Fibroblast of gingiva (primary cell): ENCODE results near the gene KIF13A.
"Not testable (repeated sequence)": the region's sequence is repeated elsewhere in the genome, so short reads cannot be mapped to it uniquely, and the experiment has no call there.

Source experiments
- DNase-seq: peaks from one replicate; pipeline ENCODE4 v3.0.0-alpha.2; 2011; ENCODE audit warnings: low read depth

The KIF13A gene

DNA sequence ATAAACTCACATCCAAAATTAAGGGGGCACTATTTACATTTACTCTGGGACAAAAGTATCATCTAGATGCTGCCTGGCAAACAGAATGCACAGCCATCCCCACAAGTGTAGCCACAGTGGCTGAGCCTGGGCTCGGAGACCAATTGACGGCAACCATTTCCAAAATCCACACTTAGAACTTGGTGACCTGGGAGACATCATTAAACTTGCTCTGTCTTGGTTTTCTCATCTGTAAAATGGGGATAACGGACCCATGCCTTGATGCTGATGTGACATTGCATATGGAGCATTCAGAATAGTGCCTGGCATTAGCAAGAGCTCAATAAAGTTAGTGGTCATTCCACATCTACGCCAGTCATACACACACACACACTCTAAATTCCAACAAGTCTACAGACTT is 140.7 kb downstream of the KIF13A start:
- no peak for DNase-seq

- DNase-seq: no peak
Observed at GRCh38 chr6:17845598-17845997, 141.8 kb downstream of the KIF13A start.

DNA sequence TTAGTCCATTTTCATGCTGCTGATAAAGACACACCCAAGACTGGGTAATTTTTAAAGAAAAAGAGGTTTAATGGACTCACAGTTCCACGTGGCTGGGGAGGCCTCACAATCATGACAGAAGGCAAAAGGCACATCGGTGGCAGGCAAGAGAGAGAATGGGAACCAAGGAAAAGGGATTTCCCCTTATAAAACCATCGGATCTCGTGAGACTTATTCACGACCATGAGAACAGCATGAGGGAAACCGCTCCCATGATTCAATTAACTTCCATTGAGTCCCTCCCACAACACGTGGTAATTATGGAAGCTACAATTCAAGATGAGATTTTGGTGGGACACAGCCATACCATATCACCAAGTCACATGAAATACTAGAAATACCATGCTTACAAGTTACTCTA is 142.5 kb downstream of the KIF13A start:
- DNase-seq: not testable (repeated sequence)

DNA sequence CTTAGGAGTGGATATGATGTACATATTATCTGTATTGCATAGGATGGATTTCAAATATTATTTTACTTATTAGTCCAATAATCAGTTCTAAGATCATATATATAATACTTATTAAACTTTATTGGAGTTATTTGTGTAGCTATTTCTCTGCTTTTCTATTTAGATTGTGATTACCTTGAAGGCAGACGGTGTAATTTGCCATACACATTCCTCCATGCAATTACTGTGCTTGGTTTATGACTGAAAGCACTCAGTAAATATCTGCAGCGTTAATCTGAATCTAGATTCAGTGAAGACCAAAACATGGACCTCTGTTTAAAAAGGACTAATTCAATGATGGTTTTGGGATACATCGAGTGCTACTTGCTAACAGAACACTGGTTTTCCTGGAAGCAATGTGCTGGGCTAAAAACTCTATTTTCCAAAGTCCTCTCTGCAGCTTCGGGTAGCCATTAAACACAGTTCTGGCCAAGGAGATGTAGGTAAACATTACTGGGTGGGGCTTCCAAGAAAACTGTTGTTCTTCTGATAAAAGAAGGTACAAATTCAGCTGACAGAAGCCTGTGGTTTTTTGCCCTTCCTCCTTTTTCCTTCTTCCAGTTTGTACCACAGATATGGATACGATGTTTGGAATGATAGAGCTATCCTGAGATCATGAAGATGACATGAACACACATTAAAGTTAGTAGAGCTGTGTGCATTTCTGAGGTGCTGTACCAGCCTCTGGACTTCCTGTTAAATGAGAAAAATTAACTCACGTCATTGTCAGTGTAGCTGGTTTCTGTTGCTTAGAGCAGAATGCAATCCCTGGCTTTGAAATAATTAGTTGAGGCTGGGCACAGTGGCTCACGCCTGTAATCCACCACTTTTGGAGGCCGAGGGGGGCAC is 144.3 kb downstream of the KIF13A start:
- no peak for DNase-seq

DNA sequence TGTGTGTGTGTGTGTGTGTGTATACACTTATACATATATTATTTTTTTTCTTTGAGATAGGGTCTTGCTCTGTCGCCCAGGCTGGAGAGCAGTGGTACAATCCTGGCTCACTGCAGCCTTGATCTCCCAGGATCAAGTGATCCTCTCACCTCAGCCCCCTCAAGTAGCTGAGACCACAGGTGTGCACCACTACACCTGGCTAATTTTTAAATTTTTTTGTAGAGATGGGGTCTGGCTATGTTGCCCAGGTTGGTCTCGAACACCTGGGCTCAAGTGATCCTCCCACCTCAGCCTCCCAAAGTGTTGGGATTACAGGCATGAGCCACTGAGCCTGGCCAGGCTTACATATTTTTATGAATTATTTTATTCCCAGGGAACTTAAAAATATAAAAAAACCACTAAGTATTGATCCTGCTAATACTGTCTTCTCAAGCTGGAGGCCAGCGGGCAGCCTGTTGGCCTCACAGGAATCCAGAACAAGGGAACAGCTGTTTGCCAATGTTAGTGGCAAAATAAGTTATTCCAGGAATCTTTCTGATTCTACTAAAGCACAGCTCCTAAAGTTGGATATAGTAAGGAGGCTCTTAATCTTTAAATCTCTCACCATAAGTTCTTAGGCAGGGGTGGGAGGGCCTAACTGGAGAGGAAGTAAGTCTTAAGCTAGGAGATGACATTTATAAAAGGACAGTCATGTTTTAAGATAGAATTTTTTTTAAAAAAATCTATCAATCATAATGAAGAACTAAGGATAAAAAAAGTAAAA is 145.2 kb downstream of the KIF13A start:
- DNase-seq: no peak

GRCh38 chr6:17839513-17840223 is 147.8 kb downstream of the KIF13A start:
- DNase-seq: no peak

DNA sequence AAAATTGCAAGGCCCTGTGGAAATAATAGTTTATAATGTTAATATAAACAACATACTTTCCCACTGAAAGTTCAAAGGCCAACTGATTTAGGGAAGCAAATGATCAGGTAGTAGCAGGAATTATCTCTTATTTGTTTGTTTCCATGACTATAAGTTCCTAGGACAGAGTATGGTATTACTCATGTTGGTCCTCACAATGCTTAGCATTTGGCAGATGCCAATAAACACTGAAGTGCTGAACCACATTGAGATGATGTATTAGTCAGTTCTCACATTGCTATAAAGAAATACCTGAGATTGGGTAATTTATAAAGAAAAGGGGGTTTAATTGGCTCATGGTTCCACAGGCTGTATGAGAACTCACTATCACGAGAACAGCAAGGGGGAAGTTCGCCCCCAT is 151.1 kb downstream of the KIF13A start:
- DNase-seq: no peak

DNA sequence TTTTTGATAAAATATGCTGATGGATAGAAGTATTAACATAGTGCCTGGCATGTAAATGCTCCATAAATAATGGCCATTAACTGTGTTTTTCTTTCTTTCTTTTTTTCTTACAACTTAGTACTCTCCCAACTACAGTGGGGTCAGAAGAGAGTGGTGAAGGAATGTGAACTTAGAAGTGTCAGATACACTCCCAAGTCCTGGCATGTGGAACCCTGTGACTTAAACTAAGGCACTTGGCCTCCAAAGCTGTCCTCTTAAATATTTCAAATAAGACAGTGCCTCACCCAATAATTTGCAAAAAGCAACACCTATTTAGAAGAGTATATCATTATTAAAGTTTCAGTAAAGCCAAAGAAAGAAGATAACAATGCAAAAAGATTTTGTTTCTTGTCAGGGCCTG is 151.7 kb downstream of the KIF13A start:
- DNase-seq: no peak

DNA sequence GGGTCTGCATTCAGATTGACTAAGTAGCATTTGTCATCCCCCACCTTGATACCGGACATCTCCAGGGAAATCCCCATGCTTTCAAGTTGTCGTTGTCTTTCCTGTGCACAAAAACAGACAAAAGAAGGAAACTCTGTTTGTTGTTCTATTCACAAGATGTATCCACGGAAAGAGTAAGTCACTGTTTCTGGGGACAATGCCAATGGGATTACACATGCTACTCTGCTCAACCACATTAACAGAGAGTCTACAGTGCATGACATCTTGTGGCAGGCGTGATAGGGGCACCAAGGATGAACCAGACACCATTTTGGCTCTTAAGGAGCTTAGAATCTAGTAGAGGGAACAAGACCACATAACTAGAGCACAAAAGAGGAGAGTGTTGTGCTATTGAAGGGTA is 156.3 kb downstream of the KIF13A start:
- DNase-seq: peak; percentile 96

- DNase-seq: no peak
Observed at GRCh38 chr6:17829905-17830304, 157.5 kb downstream of the KIF13A start.

- no peak for DNase-seq
Observed at GRCh38 chr6:17828149-17828548, 159.3 kb downstream of the KIF13A start.

DNA sequence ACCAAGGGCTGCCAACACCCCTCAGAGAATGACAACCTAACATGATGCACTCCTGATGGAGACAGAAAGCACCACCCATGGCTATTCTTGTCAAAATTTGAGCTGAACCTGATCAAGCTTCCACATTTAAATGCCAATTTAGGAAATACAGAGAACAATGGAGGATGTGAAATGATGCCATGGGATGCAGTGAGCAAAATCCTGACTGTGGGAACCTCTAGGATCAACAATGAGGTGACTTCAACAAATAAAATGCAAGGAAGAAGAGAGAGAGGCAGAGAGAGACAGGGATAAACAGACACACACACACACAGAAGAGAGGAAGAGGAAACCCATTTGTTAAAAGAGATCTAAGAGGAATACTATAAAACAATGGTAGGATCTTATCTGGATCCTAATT is 161.1 kb downstream of the KIF13A start:
- DNase-seq: no peak

DNA sequence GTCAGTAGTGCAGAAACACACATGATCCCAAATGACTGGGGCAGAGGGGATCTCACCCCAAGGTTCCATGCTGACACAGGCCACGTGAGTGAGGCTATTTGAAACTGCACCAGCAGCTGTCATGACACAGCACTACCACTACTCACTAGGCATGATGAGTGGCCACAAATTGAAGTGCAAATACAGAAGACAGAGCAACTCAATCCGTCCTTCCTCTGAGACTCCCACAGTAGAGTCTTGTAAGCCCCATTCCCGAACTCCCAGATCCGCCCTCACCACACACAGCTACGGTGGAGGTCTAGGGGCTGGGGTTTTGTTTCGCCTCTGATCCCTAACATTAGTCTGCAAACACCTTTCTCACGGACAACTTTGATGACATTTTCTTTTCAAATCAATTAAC is 167.4 kb downstream of the KIF13A start:
- no peak for DNase-seq

DNA sequence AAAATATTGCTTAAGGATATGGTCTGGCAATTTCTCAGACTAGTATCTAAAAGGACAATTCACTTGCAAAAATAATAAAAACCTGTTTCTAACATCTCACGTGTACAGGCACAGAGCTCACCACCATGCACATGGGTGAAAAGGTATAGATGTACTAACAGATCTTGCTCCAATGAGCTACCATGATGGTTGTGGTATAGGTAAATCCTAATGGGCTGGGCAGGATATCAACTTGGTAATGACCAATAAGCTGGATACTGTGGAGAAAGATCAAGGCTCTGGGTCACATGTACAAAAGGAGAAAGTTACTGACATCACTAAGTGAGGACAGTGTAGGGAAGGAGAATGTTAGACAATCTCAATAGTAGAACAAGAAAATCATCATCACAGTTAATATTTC is 169.7 kb downstream of the KIF13A start:
- no peak for DNase-seq

DNA sequence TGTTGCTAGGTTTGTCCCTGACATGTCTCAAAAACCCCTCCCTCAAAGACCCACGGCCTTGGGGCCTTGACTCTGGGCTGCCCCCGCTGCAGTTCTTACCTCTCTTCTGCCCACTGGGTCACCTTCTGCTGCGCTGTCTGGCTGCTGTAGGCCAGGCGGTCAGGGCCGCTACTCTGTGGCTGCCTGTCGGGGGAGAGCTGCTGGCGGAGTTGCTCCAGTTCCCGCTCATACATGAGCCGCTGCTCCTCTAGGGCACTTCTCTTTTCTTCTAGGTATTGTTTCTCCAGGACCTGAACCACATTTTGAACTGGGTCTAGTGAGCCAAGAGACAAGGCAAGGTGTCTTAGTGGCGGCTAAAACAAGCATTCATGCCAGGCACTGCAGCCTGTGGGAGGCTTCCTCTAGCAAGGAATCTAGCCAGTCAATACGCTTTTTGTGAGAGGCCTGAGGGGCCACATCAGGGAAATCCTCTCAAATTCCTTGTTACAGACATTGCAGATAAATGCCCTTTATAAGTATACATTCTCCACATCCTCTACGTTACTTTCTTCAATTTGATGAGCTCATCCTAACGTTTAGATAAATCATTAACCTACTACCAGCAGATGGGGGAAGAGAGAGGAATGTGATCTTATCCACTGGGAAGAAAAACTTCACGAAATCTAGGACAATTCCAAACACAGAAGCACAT is 170.4 kb downstream of the KIF13A start:
- DNase-seq: no peak

DNA sequence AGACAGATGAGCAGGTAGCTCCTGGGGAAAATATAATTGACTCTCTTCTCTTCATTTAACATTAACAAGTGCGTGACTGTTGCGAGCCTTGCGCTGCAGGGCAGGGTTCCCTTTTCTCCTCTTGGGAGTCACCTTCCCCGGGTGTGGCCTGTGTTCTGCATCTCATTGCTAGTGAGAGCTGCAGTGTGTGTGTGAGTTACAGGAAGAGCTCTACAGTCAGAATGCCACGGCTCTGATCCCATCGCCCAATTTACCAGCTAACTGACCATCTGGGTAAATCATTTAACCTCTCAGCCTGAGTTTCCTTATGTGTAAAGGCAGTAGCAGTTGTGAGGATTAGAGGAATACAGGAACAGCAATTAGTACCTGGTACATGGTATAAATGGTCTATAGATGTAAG is 173.9 kb downstream of the KIF13A start:
- no peak for DNase-seq

DNA sequence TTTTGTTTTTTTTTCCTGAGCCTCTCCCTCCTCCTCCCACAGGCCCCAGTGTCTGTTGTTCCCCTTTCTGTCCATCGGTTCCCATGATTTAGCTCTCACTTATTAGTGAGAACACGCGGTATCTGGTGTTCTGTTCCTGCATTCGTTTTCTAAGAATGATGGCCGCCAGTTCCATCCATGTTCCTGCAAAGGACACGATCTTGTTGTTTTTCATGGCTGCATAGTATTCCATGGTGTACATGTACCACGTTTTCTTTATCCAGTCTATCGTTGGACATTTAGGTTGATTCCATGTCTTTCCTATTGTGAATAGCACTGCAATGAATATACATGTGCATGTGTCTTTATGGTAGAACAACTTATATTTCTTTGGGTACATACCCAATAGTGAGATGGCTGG is 175.1 kb downstream of the KIF13A start:
- no peak for DNase-seq

DNA sequence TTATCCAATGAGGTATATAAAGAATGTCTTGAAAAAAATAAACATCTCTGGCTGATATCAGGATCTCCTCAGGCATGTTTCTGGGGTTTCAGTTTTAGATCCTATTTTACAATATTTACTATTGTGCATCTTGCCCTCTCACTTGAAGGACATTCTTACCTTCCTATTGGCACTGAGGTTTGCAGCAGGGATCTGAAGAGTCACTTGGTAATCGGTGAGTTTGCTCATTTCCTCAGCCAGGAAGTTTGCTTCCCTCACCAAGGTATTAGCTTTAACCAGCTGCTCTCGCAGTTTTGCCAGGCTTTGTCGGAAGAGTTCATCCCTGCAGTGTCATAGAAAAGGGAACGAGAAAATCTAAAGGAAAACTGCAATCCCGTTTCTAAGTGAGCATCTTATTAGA is 178.8 kb downstream of the KIF13A start:
- no peak for DNase-seq

GRCh38 chr6:17807431-17807830 is 180.0 kb downstream of the KIF13A start:
- not testable (repeated sequence) for DNase-seq

DNA sequence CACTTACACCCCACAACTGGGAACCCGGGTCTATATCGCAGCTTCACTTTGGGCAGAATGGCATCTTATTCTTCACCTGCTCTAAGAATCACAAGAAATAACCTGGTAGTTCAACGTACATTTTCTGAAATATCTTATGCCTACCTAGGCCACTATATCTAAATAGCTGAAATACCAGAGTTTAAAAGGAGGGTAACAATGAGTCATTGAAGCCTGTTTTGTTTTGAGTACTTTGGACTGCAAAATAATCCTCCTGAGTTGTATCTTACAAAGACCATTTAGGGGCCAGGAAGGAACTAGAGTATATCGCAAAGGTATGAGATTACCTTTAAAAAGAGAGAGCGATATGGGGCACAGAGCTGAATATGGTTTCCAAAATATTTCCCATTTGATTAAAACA is 184.0 kb downstream of the KIF13A start:
- DNase-seq: no peak

DNA sequence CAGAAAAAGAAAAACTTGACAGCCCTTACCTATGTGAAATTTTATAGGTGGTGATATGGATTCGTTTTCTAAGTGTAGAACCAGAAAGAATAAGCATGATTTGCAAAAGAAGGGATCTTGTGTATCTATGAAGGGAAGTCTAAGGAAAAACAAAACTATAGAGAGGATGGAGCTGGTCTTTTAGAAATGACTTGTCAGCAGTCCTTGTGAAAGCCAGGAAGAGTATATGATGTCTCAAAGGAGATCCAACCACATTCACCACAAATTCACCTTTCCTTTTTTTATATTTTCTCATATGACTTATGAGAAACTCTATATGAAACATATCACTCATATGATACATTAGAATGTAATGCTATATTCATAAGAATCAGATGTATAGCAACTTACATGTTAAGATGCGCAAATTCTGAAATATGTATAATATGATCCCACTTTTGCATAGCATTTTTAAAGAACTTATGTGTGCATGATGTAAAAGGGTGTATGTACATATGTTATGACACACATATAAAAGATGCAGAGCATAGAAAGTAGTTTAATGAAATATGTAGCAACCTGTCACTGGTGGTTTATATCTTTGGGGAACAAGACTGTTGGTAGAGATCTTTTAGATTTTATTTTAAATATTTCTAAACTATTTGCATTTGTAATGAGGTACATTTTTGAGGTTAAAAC is 188.8 kb downstream of the KIF13A start:
- no peak for DNase-seq

DNA sequence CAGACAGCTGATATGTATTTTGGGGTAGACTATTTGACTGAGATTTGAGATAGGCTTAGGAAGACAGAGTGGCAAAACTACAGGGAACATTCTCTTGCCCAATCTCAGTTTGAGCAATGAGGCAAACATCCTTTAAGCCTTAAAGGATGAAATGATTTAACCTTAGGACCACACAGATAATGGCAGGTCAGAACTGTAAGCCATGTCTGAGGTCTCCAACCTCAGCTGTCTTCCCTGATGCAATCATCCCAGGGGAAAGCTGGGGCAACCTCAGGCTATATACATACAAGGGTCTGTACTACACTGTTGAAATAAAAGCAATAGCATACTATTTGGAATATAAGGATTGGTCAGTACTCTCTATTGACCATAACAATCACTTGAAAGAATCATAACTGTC is 196.9 kb downstream of the KIF13A start:
- peak; percentile 6 for DNase-seq
